Stimulated activated CD8-positive, alpha-beta memory T cell treated with anti-CD3 and anti-CD28 coated beads, Interleukin-7, amount 100 ng/mL, for 1 hour (primary cell): ENCODE results near the gene MGLL.
"Not testable (repeated sequence)": the region's sequence is repeated elsewhere in the genome, so short reads cannot be mapped to it uniquely, and the experiment has no call there.

Source experiments
- DNase-seq, 2 donors: peaks; one replicate each; pipeline ENCODE4 v3.0.0-alpha.2; 2020; ENCODE audit warnings: low read depth in 2 of 2

Gene MGLL

GRCh38 chr3:127709320-127710060 lies 112.8 kb downstream of the MGLL start:
- no peak for DNase-seq

- DNase-seq, result no peak
Observed at GRCh38 chr3:127708837-127709236, 113.5 kb downstream of the MGLL start.

GRCh38 chr3:127707851-127708411 lies 114.4 kb downstream of the MGLL start:
- DNase-seq, result no peak

- DNase-seq, result no peak
Observed at GRCh38 chr3:127706785-127707351, 115.4 kb downstream of the MGLL start.

- no peak for DNase-seq
Observed at GRCh38 chr3:127706312-127706711, 116.0 kb downstream of the MGLL start.

- not testable (repeated sequence) for DNase-seq
Observed at GRCh38 chr3:127704840-127705239, 117.5 kb downstream of the MGLL start.

GRCh38 chr3:127702151-127702578 lies 120.2 kb downstream of the MGLL start:
- no peak for DNase-seq

- DNase-seq, result no peak
Observed at GRCh38 chr3:127701280-127701911, 120.9 kb downstream of the MGLL start.

GRCh38 chr3:127700406-127700805 lies 121.9 kb downstream of the MGLL start:
- no peak for DNase-seq

GRCh38 chr3:127699416-127700300 lies 122.7 kb downstream of the MGLL start:
- DNase-seq, result no peak

GRCh38 chr3:127698691-127699415 lies 123.5 kb downstream of the MGLL start:
- DNase-seq, result no peak

- no peak for DNase-seq
Observed at GRCh38 chr3:127698286-127698685, 124.0 kb downstream of the MGLL start.

GRCh38 chr3:127697551-127698240 lies 124.6 kb downstream of the MGLL start:
- no peak for DNase-seq

GRCh38 chr3:127694467-127695215 lies 127.7 kb downstream of the MGLL start:
- no peak for DNase-seq

- DNase-seq, result no peak
Observed at GRCh38 chr3:127693336-127693843, 128.9 kb downstream of the MGLL start.

GRCh38 chr3:127692501-127693335 lies 129.6 kb downstream of the MGLL start:
- DNase-seq, result no peak

GRCh38 chr3:127691974-127692373 lies 130.3 kb downstream of the MGLL start:
- no peak for DNase-seq

- DNase-seq, result no peak
Observed at GRCh38 chr3:127691489-127691888, 130.8 kb downstream of the MGLL start.
